ENCODE measurements around the gene SGCA.

GRCh38 chr17:50164697-50164988, 1.2 kb upstream of the SGCA start:
- no peak for TF ChIP-seq CTCF (IDR thresholded peaks at IDR 0.05)
- TF ChIP-seq POLR2A (IDR thresholded peaks at IDR 0.05): no peak

Data from esophagus squamous epithelium (tissue), 4 donors.